DOHH2 (cell line): ENCODE data around the gene SART3.

Experiments used
- H3F3A ChIP-seq: fragments of 200-600 bp; sonication (generic), shearing (Covaris generic); 2 replicates; pipeline ENCODE4 v1.6.0; 2016; ENCODE audit warnings: antibody characterized with exemption, mild to moderate bottlenecking; ENCODE audit not compliant: control insufficient read depth, insufficient read depth
- H3K27ac ChIP-seq: fragments of 200-600 bp; sonication (generic); 2 replicates; pipeline ENCODE4 v1.5.1; 2014; ENCODE audit warnings: low read depth, mild to moderate bottlenecking, low read length, moderate library complexity
- H3K27me3 ChIP-seq: fragments of 200-600 bp; sonication (generic); 2 replicates; pipeline ENCODE4 v1.6.1; 2014; ENCODE audit warnings: mild to moderate bottlenecking, low read length, mixed read lengths; ENCODE audit not compliant: control insufficient read depth
- H3K36me3 ChIP-seq: fragments of 200-600 bp; sonication (generic); 2 replicates; pipeline ENCODE4 v1.6.1; 2014; ENCODE audit warnings: mild to moderate bottlenecking, low read length, moderate library complexity, mixed read lengths; ENCODE audit not compliant: control insufficient read depth
- H3K4me1 ChIP-seq: fragments of 200-600 bp; sonication (generic); 2 replicates; pipeline ENCODE4 v1.6.1; 2014; ENCODE audit warnings: mild to moderate bottlenecking, low read length, mixed read lengths; ENCODE audit not compliant: control insufficient read depth
- H3K4me2 ChIP-seq: fragments of 200-600 bp; sonication (generic); 2 replicates; pipeline ENCODE4 v1.6.0; 2014; ENCODE audit warnings: mild to moderate bottlenecking, low read length, moderate library complexity
- H3K4me3 ChIP-seq: fragments of 200-600 bp; sonication (generic); 2 replicates; pipeline ENCODE4 v1.5.1; 2014; ENCODE audit warnings: mild to moderate bottlenecking, low read length, mixed read lengths
- H3K79me2 ChIP-seq: fragments of 200-600 bp; sonication (generic); 2 replicates; pipeline ENCODE4 v1.6.1; 2014; ENCODE audit warnings: mild to moderate bottlenecking, low read length, mixed read lengths; ENCODE audit not compliant: control insufficient read depth
- H3K9me2 ChIP-seq: fragments of 200-600 bp; sonication (generic); replicated peaks from 2 replicates; pipeline ENCODE4 v1.6.1; 2014; ENCODE audit warnings: mild to moderate bottlenecking, low read length, mixed read lengths; ENCODE audit not compliant: control insufficient read depth
- H3K9me3 ChIP-seq: fragments of 200-600 bp; sonication (generic); 2 replicates; pipeline ENCODE4 v1.6.1; 2014; ENCODE audit warnings: antibody characterized with exemption, low read length, mixed read lengths; ENCODE audit not compliant: control insufficient read depth, insufficient read depth
- H4K20me1 ChIP-seq: fragments of 200-600 bp; sonication (generic); 2 replicates; pipeline ENCODE4 v1.6.0; 2014; ENCODE audit warnings: low read depth, mild to moderate bottlenecking, antibody characterized with exemption, low read length, moderate library complexity; ENCODE audit not compliant: control insufficient read depth, insufficient read depth
- CTCF ChIP-seq: fragments of 200-600 bp; sonication (generic); IDR thresholded peaks from one replicate; pipeline ENCODE4 v1.5.1; 2014; ENCODE audit warnings: antibody characterized with exemption, mild to moderate bottlenecking, low read depth, low read length; ENCODE audit not compliant: poor library complexity, severe bottlenecking
- EZH2phosphoT487 ChIP-seq: fragments of 200-600 bp; sonication (generic); IDR thresholded peaks from 2 replicates; pipeline ENCODE4 v1.6.1; 2017; ENCODE audit warnings: borderline replicate concordance, mild to moderate bottlenecking, antibody characterized with exemption, low read length, moderate library complexity, mixed read lengths

Gene SART3

GRCh38 chr12:108582509-108582908 lies 21.5 kb upstream of the SART3 start:
- H3K79me2 ChIP-seq = no peaks in the 10 kb centered on the region
- peaks cover 10% of the 10 kb centered on the region for H3K4me1 ChIP-seq
- no peaks in the 10 kb centered on the region for H3K9me3 ChIP-seq
- no peak overlapping the region for H3K4me2 ChIP-seq
- H3F3A ChIP-seq = no peaks in the 10 kb centered on the region
- H3K36me3 ChIP-seq = no peaks in the 10 kb centered on the region
- TF ChIP-seq CTCF (no peak), EZH2phosphoT487 (no peak)
- H4K20me1 ChIP-seq = no peaks in the 10 kb centered on the region
- H3K4me3 ChIP-seq = no peak overlapping the region
- H3K27me3 ChIP-seq = peaks cover 20% of the 10 kb centered on the region
- H3K27ac ChIP-seq = no peak overlapping the region
- no peaks in the 10 kb centered on the region for H3K9me2 ChIP-seq

GRCh38 chr12:108581311-108582227 lies 20.6 kb upstream of the SART3 start:
- TF ChIP-seq EZH2phosphoT487 = no peak
- no peak for TF ChIP-seq CTCF
- H3K4me3 ChIP-seq = no peak overlapping the region
- H3K4me2 ChIP-seq = no peak overlapping the region

GRCh38 chr12:108580531-108580930 lies 19.6 kb upstream of the SART3 start:
- no peak overlapping the region for H3K27ac ChIP-seq

More at GRCh38 chr12:108581311-108582227, 20.6 kb upstream of the SART3 start:
- Histone ChIP-seq H3K27me3 (peaks cover 20% of the 10 kb centered on the region), H4K20me1 (no peaks in the 10 kb centered on the region), H3K27ac (no peak overlapping the region), H3K4me1 (peaks cover 10% of the 10 kb centered on the region), H3K9me2 (no peaks in the 10 kb centered on the region), H3K9me3 (no peaks in the 10 kb centered on the region), H3F3A (no peaks in the 10 kb centered on the region), H3K79me2 (no peaks in the 10 kb centered on the region), H3K36me3 (no peaks in the 10 kb centered on the region)

More at GRCh38 chr12:108580531-108580930, 19.6 kb upstream of the SART3 start:
- no peaks in the 10 kb centered on the region for H3K36me3 ChIP-seq
- H4K20me1 ChIP-seq = no peaks in the 10 kb centered on the region
- no peak for TF ChIP-seq EZH2phosphoT487
- no peak for TF ChIP-seq CTCF
- no peaks in the 10 kb centered on the region for H3K9me3 ChIP-seq
- no peaks in the 10 kb centered on the region for H3F3A ChIP-seq
- peaks cover 10% of the 10 kb centered on the region for H3K4me1 ChIP-seq
- H3K79me2 ChIP-seq = no peaks in the 10 kb centered on the region
- no peak overlapping the region for H3K4me2 ChIP-seq
- H3K27me3 ChIP-seq = peaks cover 12% of the 10 kb centered on the region
- no peak overlapping the region for H3K4me3 ChIP-seq
- no peaks in the 10 kb centered on the region for H3K9me2 ChIP-seq
